A673 (cell line): ENCODE data around the gene MFAP4.

Source experiments
- EZH2 ChIP-seq: fragments of 200-600 bp; sonication (generic); IDR thresholded peaks from 2 replicates; pipeline ENCODE4 v1.6.1; 2017; ENCODE audit warnings: borderline replicate concordance, low read depth, mild to moderate bottlenecking, mixed read lengths, antibody characterized with exemption, low read length; ENCODE audit not compliant: poor library complexity, severe bottlenecking
- TF ChIP-seq, protein P1 (sequence below): fragments of 300-800, 200-600 bp; sonication (generic); conservative IDR thresholded peaks from 2 replicates; pipeline ENCODE4 v1.5.1; 2017; ENCODE audit warnings: low read depth, mild to moderate bottlenecking, antibody characterized with exemption, low read length, moderate library complexity, mixed read lengths

DNA sequence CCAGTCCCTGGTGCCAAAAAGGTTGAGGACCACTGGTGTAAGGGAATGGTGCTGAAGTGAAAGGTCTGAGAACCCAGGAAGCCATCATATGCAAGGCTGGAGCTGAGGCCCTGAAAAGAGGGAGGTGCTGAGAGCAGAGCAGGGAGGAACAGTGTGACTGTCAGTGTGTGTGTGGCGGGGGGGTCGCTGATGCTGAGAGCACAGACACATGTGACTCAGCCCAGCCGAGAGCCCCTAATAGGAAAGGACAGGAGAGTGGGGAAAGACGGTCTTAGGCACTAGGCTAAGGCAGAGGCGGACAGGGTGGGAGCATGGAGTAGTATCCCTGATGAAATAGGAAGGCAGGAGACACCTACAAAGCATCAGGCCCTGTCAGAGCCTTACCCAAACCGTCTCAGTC is 25.7 kb downstream of the MFAP4 start:
- TF ChIP-seq, protein P1, sequence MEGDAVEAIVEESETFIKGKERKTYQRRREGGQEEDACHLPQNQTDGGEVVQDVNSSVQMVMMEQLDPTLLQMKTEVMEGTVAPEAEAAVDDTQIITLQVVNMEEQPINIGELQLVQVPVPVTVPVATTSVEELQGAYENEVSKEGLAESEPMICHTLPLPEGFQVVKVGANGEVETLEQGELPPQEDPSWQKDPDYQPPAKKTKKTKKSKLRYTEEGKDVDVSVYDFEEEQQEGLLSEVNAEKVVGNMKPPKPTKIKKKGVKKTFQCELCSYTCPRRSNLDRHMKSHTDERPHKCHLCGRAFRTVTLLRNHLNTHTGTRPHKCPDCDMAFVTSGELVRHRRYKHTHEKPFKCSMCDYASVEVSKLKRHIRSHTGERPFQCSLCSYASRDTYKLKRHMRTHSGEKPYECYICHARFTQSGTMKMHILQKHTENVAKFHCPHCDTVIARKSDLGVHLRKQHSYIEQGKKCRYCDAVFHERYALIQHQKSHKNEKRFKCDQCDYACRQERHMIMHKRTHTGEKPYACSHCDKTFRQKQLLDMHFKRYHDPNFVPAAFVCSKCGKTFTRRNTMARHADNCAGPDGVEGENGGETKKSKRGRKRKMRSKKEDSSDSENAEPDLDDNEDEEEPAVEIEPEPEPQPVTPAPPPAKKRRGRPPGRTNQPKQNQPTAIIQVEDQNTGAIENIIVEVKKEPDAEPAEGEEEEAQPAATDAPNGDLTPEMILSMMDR = no peak
- TF ChIP-seq EZH2 = no peak
